HuH-7.5 (cell line): ENCODE results near the gene PFKL.
"Not testable (repeated sequence)": the region's sequence is repeated elsewhere in the genome, so short reads cannot be mapped to it uniquely, and the experiment has no call there.

ENCODE experiments used
- DNase-seq: peaks from one replicate; pipeline ENCODE4 v3.0.0; 2011; ENCODE audit warnings: low spot score

PFKL gene

DNA sequence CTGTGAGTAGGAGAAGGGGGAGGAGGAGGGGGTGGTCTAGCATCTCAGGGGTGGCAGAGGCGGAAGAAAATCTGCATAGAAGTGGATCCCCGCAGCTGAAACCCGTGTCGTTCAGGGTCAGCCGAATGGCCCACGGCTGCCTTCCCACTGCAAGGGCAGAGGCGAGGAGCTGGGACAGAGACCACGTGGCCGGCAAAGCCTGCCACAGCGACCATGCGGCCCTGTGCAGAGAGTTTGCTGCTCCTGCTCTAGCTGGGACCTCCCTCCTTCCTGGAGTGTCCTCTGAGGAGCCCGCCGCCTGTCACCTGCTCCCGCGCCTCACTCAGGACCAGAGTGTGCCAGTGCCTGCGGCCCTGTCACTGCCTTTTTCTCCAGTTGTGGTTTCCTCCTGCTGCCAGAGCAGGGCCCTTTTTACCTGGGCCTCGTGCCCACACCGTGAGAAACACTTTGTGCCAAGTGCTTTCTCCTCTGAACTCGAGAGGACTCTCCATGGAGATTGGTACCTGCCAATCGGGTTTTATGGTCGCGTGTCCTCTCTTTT lies 48.1 kb downstream of the PFKL start:
- no peak for DNase-seq

DNA sequence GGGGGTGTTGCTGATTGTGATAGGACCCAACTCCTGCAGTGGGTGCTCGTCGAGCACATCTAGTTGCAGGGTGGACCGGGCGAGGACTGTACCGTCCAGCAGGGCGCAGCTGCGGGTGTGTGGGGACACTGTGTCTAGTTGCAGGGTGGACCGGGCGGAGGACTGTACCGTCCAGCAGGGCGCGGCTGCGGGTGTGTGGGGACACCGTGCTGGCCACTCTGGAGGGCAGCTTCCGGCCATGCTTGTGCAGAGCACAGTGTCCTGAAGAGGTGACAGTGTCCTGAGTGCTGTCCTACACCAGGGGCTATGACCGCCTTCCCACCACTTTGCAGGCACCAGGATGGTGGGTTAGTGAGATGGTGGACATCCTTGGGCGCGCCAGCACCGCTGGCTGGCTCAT lies 49.0 kb downstream of the PFKL start:
- DNase-seq: no peak

DNA sequence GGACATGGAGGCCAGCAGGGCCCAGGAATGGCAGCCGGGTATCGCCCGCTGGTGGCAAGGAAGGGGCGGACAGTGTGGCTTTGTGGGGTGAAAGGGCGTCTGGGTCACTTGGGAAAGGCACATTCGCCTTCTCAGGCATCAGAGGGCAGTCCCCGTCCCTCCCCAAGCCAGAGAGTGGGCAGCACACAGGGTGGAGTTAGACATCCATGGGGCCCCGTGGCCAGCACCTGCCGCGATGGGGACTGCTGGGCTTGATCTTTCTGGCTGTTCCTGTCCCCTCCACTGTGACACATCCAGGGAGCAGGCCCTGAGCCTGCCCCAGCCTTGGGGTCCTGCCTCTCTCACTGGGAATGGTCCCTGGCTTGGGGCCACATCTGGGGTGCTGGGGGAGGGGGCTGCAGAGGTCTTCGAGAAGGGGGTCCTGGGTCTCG lies 49.6 kb downstream of the PFKL start:
- DNase-seq: no peak

DNA sequence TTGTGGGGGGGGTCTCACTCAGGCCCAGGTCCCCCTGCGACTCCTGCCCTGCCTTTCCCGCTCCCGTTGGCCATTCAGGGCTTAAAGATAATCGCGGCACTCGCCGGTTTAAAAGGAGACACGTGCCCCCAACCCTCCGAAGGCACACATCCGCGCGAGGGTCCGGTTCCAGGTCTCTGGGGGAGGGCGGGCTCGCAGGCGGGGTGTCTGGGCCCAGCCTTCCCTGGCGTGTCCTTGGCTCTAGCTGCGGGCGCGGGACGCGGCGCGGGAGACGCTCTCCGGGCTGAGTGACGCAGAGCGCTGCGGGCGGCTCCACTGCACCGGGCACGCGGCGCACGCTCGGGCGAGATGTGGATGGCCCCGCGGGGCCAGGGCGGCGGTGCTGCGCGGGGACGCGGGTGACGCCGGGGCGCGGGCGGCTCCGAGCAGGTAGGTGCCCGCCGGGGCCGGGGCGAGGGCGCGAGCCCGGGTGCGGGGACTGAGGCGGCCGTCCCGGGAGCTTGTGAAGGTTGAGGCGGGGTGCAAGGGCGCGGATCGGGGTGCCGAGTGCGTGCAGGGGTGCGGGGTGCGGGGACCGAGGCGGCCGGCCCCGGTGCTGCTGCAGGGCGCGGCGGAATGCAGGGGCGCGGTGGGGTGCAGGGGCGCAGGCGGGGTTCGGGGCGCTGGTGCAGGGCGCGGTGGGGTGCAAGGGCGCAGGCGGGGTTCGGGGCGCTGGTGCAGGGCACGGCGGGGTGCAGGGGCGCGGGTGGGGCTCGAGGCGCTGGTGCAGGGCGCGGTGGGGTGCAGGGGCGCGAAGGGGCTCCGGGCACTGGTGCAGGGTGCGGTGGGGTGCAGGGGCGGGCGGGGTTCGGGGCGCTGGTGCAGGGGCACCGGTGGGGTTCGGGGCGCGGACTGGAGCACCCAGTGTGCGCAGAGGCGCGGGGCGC lies 50.3 kb downstream of the PFKL start:
- DNase-seq: no peak

DNA sequence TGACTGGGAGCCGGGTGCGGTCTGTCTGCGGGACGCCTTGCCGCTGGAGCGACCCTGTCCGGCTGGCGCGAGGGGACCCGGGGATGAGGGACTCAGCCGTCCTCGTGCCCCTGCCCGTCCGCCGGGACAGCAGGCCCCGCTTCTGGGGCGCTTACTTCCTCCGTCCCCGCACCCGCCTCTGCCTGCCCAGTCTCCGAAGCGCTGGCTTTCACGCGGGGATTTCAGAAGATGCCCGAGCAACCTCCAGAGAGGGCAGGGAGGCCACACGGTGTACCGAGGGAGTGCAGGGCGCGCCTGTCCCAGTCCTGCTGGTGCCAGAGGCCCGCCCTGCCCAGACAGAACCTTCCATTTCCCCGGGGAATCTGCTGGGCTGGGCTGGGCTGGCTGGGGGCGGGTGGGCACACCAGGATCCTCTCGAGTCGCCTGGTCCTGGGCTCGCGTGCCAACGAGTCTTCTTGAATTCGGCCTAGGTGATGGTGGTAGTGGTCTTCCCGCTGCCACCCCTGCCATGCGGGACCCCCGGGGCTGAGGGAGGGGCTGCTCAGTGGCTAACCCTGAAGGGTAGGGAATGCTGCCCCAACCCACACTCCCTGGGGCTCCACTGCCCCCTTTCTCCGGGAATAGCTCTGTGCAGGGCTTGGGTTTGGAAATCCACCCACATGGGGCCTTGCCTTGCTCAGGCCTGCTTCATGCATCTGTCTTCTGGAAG lies 51.1 kb downstream of the PFKL start:
- DNase-seq: no peak

DNA sequence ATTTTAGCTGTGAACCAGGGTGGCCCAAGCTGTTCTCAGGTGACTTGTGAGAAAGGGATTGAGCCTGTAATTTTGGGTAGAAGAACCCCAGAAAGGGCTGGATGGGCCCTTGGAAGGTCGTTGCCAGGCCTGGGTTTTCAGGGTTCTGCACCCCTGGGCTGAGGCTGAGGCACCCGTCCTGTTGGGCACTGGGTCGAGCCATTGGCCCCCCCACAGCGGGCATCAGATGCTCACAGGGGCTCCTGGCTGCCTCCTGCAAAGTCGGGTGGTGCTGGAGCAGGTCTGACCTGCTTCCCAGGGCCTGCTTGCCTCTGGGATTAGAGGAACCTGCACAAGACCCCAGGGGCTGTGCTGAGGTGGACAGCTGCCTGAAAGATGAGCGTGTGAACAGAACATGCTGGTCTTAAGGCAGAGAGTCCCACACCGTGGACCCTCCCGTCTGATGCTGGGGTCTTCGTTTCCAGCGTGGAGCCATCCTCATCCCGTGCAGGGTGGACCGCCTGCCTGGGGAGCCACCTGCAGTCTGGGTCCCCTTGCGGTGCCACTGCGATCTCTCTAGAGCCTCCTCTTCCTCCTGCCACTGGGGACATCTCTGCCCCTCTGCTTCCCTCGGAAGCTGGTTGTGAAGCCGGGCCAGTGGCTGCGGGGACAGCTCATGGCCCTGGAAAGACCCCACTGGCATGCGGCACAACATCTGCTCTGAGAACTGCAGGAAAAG lies 51.8 kb downstream of the PFKL start:
- DNase-seq: no peak

DNA sequence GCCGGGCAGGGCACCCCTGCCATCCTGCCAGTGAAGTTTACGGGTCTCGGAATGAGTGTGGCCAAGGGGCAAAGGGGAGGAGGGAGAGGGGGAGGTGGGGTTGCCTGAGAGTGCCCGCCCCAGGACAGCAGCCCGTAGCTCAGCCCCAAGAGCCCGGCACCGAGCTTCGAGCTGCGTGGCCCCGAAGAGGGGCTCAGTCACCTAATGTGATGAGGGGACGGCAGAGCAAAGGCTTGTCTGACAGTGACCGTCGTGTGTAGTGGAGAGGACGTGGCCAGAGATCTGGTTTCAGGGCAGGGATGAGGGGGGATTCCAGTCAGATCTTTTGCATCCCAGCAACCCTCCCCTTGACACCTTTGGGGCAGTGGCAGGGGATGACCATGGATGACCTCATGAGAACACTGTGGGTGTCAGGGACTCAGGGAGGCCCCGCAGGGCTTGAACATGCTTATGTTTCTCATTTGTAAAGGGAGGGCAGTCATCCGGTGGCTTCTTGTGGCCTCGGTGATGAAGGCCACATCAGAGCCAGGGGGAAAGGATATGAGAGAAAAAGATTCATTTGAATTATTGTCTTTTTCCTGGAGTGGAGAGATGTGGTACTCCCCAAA lies 52.5 kb downstream of the PFKL start:
- DNase-seq: no peak

DNA sequence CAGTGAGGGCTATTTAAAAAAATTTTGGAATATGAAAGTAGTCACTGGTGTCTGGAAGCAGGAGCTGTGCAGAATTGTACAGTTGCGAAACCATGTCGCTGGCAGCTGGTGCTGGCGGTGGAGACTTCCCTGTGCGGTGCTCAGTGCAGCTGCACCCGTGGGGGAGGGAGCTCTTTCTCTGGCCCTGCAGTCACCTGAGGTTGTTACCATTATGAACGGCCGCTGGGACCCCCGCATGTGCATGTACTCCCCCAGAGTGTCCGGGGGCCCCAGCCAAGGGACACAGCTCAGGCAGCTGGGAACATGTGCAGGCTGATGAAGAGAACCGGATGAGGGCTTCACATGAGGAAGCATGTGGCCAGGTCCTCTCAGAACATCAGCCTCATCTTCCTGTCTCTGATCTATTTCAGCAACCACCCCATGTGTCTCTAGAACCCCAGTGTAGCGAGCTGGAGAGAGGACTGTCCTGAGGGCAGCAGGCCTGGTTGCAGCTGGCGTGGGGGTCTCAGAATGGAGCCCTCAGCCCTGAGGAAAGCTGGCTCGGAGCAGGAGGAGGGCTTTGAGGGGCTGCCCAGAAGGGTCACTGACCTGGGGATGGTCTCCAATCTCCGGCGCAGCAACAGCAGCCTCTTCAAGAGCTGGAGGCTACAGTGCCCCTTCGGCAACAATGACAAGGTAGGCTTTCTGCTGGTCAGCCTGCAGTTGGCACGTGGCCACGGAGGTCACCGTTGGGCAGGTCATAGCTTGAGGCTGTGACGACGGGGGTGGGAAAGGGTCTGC lies 53.5 kb downstream of the PFKL start, which contains the start of gene TRPM2:
TSS of gene TRPM2 (plus strand) at position 431 of the 780 bp plus-strand sequence. CDS start at position 511, 80 bp downstream.
- DNase-seq: no peak

DNA sequence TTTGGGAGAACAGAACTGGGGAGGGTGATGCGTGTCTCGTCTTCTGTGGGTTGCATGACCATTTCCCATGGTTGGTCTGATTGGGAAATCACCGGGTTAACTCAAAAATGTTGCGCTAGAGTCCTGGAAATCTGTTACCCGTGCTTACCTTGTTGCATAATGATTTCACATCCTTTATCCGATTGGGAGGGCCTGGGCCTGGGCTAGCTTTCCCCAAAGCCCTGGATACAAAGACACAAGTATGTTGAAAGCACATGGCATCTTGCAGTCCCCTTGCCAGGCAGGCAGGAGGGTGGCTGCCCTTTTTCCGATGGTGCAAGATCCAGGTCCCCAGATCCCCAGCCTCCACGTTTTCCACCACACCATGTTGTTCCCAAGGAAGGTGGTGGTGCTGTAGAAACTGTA lies 54.1 kb downstream of the PFKL start:
- DNase-seq: no peak

DNA sequence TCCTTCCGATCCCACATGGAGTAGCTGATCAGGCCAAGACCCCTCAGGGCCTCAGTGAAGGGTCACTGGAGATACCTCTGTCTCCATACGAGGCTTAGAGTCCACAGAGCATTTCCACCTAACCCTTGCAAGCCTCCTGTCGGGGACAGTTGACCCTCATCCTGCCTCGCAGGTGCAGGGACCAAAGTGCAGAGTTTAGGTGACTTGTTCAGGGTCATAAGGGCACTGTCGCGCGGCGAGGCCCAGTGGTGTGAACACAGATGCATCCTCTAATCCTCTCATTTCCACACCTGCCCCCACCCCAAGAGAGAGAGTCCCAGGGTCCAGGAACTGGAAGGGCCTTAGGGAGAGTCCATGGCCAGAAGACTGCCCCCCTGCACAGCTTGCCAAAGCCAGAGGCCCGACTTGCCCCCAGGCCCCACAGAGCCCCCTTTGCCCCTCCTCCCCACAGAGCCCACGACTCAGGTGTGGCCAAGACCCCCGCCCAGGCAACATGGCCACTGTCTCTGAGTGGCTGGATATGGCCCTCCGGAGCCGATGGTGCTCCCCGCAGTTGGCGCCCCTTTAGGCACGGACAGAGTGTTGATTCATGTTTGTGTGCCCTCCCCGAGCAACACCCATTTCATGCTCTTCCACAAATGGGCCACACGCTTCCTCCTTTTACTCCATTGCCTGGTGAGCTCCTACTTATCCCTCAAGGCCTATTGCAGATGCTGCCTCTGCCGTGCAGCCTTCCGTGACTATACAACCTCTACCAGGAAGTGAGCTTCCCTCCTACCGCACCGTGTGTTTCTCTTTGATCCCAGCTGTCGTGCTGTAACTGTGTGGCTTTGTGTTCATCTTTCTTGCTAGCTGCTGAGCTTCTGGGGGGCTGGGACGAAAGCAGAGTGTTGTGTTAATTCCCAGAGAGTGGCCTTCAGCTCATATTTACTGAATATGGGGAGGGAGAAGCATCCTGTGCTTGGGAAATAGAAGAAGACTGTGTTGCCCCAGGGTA lies 55.2 kb downstream of the PFKL start:
- no peak for DNase-seq

DNA sequence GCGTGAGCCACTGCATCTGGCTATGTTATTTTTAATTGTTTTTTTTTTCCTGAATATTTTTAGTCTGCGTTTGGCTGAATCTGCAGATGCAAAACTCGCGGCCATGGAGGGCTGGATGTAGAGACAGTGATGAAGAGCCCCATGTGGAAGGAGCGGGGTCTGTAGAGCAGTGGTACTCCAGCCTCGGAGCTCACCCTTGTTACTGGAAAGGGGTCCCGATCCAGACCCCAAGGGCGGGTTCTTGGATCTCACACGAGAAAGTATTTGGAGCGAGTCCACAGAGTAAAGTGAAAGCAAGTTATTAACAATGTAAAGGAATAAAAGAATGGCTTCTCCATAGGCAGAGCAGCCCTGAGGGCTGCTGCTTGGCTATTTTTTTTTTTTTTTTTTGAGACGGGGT lies 56.3 kb downstream of the PFKL start:
- no peak for DNase-seq

DNA sequence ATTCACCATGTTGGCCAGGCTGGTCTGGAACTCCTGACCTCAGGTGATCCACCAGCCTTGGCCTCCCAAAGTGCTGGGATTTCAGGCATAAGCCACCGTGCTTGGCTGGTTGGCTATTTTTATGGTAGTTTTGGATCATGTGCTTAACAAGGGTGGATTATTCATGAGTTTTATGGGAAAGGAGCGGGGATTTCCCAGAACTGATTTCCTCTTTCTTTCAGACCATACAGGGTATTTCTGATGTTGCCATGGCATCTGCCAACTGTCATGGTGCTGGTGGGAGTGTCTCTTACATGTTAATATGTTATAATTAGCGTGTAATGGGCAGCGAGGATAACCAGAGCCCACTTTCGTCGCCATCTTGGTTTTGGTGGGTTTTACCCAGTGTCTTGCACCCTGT lies 56.8 kb downstream of the PFKL start:
- DNase-seq: no peak

DNA sequence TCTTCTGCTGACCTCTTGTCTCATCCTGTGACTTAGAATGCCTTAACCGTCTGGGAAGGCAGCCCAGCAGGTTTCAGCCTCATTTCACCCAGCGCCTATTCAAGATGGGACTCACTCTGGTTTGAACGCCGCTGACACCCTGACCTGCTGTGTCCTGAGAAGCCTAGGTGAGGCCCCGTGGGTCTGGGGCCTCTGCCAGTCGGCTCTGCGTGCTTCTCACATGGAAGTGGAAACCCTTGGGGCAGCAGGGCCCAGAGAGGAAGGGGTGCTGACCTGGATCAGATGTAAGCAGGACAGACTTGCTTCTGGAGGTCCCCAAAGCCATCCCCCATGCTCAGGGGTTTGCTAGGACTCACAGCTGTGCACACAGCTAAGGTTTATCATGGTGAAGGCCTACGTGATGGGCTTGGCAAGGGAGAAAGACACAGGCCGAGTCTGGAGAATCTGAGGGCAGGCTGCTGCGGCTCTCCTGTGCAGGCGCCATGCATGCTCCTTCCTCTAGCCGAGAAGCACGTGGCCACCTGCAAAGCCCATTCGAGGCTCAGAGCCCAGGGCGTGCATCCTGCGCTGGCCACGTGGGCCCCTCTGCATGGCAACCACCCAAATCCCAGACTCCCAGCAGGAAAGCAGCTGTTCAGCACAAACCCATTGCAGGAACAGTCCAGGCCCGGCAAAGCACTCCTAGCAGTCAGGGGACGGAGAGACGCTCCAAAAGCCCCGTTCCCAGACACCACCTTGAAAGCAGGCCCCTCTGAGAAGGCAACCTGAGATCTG lies 57.4 kb downstream of the PFKL start:
- DNase-seq: no peak

DNA sequence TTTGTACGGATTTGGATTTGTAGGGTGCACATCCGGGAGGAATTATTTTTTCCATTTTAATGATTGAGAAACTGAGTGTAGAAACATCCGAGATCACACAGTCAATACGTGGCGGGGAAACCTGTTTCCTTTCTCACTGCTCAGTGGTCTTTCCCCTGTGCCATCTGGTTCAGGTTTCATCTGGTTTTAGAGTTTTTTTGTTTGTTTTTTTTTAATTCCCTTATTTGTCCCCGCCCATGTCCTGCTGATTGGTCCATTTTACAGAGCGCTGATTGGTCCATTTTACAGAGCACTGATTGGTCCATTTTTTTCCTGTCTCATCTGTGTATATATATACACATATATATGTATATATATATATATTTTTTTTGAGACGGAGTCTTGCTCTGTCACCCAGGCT lies 59.5 kb downstream of the PFKL start:
- DNase-seq: no peak

DNA sequence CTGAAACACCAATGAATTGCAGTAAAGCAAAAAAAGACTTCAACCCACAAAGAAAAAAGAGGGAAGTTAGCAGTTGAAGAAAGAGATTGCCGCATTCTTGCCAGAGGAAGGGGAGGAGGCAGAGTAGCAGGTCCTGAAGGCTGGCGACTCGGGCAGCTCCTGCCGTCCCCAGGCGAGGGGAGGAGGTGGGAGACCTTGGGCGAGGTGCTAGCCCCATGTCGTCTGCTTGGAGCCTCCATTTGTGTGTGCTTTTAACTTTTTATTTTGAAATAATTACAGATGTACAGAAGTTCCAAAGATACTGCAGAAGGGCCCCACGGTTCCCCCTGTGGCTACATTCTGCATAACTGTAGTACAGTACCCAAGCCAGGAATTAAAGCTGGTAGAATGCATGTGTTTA lies 60.3 kb downstream of the PFKL start:
- no peak for DNase-seq

DNA sequence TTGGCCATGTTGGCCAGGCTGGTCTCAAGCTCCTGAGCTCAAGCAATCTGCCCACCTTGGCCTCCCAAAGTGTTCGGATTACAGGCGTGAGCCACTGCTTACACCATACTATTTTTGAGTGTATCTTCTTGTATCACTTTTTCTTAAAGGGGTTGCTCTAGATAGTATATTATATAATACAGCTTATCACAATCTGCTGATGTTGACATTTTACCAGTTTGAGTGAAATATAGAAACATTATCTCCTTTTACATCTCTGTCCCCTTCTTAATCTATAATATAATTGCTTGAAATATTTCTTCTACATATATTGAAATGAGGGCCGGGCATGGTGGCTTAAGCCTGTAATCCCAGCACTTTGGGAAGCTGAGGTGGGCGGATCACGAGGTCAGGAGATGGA lies 62.0 kb downstream of the PFKL start:
- DNase-seq: not testable (repeated sequence)

DNA sequence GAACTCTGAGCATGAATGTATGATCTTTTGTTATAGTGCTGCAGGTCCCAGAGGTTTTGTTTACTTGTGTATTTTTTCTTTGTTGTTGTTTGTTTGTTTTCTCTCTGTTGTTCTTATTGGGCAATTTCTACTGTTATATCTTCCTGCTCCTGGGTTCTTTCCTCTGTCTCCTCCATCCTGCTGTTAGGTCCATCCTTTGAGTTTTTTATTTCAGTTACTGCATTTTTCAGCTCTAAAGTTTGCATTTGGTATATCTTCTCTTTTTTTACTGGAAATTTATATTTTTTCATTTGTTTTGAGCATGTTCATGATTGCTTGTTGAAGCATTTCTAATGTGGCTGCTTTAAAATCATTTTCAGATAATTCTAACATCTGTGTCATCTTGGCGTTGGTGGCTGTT lies 63.4 kb downstream of the PFKL start:
- no peak for DNase-seq

DNA sequence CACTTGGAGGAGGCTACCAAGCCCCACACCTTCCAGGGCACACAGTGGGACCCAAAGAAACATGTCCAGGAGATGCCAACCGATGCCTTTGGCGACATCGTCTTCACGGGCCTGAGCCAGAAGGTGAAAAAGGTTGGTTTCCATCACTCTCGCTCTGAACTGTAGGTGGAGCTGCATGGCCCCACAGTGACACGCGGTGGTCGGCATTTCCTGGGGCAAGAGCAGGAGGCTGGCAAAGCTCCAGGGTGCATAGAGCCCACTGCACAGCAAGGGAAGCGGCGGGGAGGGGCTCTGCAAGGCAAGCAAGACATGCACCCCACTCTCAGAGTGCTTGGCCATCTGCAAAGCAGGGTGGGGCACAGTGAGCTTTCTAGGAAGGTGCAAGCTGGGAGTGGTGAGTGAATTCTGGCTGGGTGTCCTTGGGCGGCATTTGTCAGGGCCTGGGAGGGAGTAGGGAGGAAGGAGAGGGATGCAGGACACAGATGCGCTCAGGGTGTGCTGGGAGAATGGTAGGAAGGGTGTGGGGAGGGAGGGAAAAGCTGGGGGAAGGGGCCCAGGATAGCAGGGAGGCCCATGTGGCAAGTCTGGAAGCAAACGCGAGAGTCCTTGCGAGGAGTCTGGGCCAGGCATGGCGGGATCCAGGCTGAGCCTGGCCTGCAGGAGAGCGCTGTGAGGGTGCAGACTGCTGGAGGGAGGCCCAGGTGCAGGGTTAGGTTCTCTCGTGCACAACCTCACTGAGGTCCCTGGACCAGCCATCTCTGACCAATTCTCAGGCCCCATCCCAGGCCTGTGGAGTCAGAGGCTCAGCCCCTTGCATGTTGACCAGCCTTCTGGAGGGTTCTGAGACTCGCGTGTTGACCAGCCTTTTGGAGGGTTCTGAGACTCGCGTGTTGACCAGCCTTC lies 64.5 kb downstream of the PFKL start:
- no peak for DNase-seq
